GM12801 (cell line): ENCODE data around the gene MSLN.

Experiments used
- CTCF ChIP-seq: IDR thresholded peaks from one replicate; pipeline ENCODE4 v1.5.1; 2011; ENCODE audit warnings: control low read depth; ENCODE audit not compliant: insufficient read length; ENCODE audit errors: extremely low read depth

MSLN gene

DNA sequence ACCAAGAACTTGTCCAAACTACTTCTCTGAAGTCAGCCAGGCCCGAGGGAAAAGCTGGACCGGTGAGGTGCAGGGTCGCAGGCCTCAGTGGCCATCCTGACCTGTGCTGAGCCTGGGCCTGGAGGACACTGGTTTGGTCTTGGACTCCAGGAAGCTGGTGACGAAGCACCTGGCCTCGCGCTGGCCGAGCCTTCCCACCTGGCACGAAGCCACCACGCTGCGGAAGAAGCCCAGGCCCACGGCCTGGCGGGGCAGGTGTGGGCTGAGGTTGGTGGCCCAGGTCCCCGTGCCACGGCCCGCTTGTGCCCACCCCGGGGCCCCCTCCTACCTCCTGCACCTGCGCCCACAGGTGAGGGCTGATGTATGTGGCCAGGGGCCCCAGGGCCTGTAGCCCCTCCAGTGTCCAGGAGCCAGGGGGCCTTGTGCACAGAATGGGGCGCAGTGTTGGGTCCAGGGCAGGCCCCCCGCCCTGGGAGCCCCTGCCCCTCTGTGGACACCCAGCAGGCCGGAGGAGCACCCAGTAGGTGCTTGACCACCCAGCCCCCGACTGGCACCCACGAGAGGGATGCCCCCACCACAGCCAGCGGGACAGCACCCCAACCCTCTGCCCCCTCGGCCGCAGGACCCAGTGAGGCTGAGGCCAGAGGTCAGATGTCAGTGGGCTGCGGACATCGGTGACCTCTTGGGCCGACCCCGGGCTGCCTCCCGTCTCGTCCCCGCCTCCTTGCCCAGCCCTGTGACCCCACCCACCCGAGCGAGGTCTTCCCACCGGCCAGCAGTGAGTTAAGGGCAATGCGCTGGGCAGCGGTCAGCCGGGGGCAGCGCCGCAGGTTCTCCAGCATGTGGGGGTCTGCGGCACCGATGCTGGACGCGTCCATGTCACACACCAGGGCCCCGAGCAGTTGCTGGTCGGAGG lies 13.8 kb downstream of the MSLN start:
- no peak for TF ChIP-seq CTCF

- no peak for TF ChIP-seq CTCF
Measured at GRCh38 chr16:775236-775796, 14.8 kb downstream of the MSLN start.

GRCh38 chr16:776824-777223 lies 16.3 kb downstream of the MSLN start:
- no peak for TF ChIP-seq CTCF

- TF ChIP-seq CTCF = no peak
Measured at GRCh38 chr16:777826-778225, 17.3 kb downstream of the MSLN start.

DNA sequence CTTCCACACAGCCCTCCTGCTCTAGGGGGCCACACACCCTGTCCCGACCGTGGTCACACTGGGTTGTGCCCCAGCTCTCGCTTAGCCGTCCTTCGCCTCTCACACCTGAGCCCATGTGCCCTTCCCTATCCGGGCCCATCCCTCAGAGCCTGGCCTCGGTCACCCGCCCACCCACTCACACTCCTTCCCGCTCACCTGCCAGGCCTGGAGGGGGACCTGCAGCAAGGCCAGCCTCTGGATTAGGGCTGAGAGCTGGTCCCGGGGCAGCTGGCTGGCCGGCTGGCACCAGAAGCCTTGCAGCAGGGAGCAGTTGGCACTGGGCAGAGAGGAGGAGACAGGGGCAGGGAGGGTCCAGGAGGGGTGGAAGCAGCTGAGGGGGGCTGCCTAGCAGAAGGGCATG lies 17.9 kb downstream of the MSLN start:
- TF ChIP-seq CTCF = no peak

- no peak for TF ChIP-seq CTCF
Measured at GRCh38 chr16:778909-779527, 18.5 kb downstream of the MSLN start.

- TF ChIP-seq CTCF = no peak
Measured at GRCh38 chr16:779561-779960, 19.0 kb downstream of the MSLN start.
